NOMO-1 treated with dmso at 0.1 percent for 144 hours (cell line): ENCODE measurements around the gene JPT2.
"Not testable (repeated sequence)": the region's sequence is repeated elsewhere in the genome, so short reads cannot be mapped to it uniquely, and the experiment has no call there.

Source experiments
- DNase-seq: peaks from one replicate; lab custom pipeline; 2025; ENCODE audit not compliant: unreplicated experiment; lab: John Stamatoyannopoulos, UW

JPT2 gene

DNA sequence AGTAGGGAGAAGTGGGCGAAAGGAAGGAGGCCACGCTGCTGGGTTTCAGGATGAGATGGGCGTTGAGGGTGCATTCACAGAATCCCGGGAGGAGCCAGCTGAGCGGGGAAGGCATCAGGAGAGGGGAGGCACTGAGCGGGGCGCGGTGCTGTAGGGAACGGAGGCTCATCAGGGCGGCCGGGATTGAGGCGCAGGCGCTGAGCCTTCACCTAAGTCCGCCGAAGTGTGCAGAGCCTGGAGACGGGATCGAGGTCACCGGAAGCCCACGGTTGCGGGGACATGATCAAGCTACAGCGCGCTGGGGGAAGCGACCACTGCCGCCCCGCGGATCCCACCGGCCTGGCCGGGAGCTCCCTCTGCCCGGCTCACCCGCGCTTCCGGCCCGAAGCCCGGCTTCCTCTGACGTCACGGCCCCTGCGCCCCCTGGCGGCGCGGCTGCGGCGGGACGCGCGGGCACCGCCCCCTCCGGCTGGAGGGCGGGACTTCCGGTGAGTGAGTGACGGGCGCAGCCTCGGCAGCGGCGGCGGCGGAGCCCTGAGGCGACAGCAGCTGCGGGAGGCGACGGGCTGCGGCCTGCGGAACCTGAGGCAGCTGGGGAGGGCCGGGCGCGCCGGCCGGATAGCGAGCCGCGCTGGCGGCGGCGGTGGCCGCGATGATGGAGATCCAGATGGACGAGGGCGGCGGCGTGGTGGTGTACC, 27.8 kb downstream of the JPT2 start, which contains the start of gene MAPK8IP3:
Gene MAPK8IP3 (plus strand): TSS at position 508 of the 698 bp plus-strand sequence. CDS start 145 bp downstream, at position 653.
- peak; percentile 74 for DNase-seq

DNA sequence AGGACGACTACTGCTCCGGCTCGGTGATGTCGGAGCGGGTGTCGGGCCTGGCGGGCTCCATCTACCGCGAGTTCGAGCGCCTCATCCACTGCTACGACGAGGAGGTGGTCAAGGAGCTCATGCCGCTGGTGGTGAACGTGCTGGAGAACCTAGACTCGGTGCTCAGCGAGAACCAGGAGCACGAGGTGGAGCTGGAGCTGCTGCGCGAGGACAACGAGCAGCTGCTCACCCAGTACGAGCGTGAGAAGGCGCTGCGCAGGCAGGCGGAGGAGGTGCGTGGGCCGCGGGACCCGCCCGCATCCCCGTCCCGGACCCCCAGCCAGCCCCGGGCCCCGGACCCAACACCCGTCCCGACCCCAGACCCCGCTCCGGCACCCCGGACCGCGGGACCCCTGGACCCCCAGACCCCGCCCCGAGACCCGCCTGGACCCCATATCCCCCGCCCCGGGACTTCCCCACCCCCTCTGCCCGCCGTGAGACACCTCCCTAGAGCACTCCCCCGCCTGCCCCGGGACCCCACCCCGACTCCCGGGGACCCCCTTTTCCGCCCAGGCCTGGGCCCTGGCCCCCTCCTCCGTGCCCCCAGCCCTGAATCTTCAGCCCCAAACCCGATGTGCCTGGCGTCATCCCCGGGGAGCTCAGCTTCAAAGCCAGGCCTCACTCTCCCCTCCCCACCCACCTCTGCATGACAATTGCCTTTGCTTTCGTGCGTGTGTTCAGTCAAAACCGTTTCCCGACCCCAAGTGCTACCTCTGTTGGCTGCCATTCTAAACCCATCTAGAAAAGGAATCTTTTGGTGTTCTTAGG, 28.5 kb downstream of the JPT2 start:
- no peak for DNase-seq

DNA sequence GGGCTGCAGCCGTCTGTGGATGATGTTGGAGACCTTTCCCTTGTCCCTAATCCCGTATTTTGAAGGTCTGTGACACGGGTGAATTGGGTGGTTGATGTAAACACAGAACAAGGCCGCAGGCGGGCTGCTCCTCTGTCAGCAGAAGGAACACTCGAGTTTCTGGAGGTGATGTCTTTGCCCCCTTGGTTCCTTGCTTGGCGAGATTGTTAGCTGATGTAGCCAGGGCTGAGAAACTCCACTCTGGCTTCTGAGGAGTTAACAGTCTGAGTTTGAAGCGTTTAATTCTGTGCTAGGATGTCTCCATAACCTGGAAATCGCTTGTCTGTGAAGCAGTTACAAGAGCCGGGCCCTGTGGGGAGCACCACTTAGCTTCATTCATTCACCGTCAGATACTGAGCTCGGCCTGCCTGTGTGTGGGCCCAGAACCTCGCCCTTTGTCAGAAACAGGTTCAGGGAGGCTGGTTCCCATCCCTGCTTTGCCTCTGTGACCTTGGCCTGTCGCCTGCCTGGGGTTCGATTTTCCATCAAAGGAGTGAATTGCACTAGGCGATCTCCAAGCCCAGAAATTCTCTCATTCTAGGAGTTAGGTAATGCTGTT, 29.2 kb downstream of the JPT2 start:
- DNase-seq, result no peak

DNA sequence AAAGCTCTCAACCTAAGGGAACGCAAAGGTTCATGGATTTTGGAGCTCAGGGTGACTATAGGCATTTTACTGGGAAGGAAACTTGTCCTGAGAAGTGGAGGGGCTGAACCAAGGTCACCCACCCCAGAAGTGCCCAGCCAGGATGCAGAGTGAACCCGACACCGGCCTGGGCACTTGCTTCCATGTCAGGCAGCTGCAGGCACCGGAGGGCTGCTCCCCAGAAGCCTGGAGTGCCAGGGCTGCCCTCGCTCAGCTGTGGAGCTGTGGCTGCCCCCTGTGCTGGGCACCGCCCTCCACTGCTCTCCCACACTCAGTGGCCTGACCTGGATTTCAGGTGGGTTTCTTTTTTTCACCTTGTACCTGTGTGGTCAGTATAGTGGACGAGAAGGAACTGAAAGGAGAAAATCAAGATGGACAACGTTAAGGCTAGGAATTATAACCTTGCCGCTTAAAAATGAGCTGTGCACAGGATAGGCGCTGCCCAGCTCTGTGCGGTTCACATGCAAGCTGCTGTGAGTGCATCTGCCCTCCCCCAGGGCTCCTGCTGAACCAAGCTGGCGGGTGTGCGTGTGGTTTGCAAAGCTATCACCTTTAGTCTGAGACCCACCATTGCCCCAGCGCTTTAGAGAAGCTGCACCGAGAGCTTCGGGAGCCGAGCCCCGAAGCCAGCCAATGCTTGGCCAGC, 30.1 kb downstream of the JPT2 start:
- no peak for DNase-seq

DNA sequence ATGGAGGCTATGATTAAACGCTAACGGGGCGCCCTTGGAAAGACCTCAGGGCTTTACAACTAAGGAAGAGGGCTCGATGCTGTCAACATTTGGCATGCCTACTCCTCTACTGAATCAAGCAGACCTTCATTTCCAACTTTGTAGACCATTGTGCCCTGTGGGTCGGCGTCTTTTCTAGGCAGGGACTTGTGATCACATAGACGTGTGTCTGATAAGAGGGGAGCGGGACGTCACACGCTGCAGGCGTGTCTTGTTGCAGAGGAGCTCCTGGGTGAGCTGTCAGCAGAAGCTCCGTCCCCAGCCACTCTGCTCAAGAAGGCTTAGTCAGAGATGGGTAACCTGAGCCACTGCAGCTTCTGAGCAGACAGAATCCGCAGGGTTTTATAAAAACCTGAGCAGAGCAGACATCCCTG, 30.7 kb downstream of the JPT2 start:
- DNase-seq, result no peak

DNA sequence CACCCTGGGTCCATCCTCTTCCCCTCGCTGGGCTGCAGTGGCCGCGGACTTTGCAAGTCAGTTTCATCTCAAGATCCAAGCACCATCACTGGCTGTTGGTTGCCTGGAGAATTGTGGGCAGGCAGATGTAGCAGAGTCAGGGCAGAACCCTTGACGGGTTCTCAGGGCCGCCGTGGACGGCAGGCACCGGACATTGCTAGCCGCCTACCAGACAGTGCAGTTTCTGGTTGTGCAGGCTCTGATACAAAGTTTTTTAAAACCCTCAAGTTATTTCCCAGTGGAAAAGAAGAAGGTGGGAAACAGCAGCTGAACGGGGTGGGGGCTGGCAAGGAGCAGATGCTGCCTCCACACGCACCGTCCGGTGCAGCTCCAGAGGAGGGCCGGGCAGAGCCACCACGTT, 31.3 kb downstream of the JPT2 start:
- DNase-seq, result no peak

DNA sequence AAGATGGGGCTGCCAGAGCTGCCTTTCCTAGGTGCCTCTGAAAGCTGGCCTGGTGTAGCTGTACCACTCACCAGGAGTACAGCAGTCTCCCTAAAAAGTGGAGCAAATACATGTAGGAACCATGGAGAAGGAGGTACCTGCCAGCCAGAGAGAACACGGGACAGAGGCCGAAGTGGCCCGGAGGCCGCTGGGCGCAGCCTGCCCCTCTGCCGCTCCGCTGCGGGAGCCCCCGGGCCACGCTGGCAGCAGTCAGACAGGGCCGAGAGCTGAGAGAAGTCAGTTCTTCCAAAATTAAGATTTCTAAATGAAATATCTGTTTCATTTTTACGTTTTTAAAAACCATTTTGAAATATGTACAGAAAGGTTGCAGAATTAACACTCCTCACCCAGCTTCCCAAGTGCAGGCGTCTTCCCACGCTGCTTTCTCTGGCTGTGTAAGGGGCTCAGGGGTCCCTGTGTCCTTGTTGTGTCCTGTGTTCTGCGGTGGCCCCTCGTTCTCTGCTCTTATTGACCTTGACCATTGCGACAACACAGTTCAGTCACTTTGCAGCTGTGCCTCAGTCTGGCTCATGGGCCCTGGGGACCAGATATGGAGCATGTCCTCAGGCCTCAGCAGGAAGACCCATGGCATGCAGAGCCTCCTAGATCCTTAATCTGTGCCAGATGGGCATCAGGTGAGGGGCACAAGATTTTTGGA, 32.9 kb downstream of the JPT2 start:
- no peak for DNase-seq

DNA sequence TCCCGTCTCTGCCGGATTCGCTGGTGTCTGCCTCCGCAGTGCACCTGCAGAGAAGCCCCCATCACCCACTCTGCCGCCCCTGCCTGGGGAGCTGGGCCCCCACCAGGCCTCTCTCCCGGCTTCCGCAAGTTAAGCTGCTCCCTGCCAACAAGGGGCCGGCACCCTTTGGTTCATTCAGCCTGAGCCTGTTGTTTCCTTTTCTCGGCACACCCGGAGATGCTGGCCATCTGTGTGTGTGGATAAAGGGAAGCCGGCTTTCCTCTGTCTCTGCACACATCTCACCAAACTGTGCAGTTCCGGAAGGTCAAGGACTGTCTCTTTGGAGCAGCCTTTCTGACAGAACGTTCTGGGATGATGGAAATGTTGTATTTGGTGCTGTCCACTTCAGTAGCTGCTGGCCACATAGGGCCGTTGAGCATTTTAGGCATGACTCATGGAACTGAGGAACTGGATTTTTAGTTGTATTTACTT, 34.7 kb downstream of the JPT2 start:
- DNase-seq, result no peak

DNA sequence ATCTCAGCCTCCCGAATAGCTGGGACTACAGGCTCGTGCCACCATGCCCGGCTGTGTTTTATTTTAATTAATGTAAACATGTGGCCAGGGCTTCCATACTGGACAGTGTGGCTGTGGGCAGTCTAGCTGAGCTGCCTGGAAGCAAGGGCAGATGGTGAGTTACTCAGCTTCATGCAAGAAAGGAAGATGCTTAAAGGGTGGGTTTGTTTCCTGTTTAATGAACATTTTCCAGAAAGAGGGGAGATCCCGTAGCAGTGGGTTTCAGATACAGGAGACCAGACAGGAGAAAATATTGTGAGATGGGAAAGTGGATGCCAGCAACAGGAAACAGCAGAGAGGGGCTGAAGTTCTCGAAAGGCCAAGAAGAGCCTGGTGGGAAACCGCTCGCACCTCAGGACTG, 35.3 kb downstream of the JPT2 start:
- DNase-seq, result no peak

DNA sequence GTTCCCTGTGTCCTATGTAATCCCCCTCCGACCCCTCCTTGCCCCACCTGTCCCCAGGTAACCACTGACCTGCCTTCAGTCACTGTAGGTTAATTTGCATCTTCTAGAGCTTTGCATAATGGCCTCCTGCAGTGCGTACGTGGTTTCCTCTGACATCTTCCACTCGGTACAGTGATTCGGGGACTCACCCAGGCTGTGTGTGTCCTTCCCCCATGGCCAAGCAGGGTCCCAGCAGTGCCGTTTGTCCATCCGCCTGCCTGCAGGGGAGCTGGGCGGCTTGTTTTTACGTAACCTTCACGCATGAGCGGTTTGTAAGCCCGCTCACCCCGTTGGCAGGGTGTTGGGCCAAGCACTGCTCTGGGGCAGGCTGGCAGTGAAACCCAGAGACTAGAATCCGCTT, 35.9 kb downstream of the JPT2 start:
- DNase-seq, result no peak

DNA sequence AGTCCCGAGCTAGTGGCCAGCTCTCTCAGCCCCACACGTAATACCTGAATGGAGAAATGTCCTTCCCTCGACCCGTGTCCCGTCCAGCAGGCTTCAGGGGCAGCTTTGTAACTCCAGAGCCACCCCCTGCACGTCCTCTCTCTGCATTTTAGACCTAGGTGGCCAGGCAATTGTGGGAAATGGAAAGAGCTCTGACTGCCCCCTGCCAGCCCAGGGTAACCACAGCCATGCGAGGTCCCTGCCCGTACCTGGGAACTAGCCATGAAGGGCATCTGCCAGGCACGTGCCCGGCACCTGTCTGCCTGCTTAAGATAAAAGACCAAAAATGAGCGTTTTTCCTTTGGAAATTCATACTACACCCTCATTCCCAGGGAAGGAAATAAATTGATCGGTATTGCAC, 37.1 kb downstream of the JPT2 start:
- no peak for DNase-seq

DNA sequence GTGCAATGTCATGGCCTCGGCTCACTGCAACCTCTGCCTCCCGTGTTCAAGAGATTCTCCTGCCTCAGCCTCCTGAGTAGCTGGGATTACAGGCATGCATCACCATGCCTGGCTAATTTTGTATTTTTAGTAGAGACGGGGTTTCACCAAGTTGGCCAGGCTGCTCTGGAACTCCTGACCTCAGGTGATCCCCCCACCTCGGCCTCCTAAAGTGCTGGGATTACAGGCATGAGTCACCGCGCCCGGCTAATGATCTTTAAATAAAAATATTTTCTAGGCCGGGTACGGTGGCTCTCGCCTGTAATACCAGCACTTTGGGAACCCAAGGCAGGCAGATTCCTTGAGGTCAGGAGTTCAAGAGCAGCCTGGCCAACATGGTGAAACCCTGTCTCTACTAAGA, 40.2 kb downstream of the JPT2 start:
- DNase-seq, result not testable (repeated sequence)

DNA sequence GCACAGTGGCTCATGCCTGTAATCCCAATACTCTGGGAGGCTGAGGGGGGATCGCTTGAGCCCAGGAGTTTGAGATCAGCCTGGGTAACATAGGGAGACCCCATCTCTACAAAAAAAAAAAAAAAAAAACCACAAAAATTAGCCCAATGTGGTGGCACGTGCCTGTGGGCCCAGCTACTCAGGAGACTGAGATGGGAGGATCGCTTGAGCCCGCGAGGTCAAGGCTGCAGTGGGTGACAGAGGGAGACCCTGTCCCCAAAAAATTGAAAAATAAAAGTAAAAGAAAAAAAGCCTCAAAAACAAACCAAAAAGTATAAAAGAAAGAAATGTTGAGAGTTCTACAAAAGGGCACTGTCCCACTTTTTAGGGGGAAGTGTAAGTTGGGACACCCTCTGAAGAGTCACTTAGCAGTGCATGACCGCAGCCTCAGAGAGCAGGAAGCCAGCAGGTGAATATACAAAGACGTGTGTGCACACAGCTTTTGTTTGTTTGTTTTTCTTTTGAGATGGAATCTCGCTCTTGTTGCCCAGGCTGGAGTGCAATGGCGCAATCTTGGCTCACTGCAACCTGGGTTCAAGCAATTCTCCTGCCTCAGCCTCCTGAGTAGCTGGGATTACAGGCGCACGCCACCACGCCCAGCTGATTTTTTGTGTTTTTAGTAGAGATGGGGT, 41.6 kb downstream of the JPT2 start:
- DNase-seq, result peak; percentile 35

DNA sequence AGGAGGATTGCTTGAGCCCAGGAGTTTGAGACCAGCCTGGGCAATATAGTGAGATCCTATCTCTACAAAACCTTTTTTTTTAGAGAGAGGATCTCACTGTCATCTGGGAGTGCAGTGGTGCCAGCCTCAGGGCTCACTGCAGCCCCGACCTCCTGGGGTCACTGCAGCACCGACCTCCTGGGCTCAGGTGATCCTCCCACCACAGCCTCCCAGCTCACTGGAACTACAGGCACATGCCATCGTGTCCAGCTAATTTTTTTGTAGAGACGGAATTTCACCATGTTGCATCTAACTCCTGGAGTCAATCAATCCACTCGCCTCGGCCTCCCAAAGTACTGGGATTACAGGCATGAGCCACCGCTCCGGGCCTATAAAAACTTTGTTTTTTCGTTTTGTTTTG, 43.3 kb downstream of the JPT2 start:
- DNase-seq, result no peak

DNA sequence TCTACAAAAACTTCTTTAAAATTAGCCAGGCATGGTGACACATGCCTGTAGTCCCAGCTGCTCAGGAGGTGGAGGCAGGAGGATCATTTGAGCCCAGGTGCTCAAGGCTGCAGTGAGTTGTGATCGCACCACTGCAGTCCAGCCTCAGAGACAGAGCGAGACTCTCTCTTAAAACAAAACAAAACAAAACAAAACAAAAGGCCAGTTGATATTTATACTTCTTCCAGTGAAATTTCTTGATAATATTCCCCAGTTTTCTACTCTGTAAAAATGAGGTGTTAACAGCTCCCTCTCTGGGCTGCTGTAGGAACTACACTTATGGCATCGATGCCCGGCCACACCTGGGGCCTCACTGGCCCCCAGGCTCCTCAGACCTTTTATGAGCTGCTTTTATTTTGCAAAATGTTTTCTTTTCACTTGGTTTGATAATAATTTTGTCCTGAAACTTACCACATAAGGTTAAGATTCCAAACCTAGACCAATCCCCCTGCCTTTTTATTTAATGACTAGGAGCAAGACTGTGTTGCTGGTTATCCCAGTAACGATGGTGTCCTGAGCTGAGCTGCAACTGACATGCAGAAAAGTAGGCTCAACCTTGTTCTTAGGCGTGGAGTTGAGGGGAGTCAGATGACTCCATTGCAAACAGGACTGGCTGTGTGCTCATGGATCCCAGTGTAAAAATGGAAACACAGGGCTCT, 45.5 kb downstream of the JPT2 start:
- peak; percentile 3 for DNase-seq

DNA sequence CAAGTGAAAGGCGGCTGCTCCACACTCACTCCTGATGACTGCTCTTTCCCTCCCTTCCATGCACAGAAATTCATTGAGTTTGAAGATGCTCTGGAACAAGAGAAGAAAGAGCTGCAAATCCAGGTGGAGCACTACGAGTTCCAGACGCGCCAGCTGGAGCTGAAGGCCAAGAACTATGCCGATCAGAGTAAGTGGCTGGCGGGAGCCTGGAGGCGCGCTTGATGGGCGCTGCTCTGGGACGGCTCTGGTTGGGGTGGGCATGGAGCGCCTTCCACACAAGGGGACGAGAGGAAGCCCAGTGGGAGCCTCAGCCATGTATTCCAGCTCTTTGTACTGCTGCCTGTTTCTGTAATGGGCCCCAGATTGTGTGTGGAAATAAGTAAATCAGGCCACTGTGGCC, 46.4 kb downstream of the JPT2 start:
- no peak for DNase-seq

DNA sequence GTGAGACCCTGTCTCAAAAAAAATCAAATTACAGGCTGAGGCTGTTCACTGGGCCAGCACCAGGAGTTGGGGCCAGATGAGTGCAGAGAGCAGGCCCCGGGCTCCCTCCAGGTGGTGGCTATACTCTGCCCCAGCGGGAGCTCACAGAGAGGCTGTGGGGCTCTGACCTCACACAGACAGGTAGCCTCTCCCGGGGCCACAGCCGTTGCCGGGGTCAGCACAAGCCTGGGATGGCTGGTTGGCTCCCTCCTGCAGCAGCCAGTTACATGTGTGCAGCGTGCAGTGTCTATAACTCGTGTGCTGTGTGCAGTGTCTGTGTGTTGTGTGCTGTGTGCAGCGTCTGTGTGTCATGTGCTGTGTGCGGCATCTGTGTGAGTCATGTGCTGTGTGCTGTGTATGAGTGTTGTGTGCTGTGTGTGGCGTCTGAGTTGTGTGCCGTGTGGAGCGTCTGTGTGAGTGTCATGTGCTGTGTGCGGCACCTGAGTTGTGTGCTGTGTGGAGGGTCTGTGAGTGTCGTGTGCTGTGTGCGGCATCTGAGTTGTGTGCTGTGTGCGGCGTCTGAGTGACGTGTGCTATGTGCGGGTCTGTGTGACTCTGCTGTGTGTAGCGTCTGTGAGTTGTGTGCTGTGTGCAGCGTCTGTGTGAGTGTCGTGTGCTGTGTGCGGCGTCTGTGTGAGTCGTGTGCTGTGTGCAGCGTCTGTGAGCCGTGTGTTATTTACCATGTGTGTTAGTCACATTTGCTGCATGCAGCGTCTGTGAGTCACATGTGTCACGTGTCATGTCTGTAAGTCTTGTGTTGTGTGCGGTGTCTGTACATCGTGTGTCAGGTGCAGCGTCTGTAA, 48.8 kb downstream of the JPT2 start:
- no peak for DNase-seq
